ENCODE data around the gene PRKAA1.
"Not testable (repeated sequence)": the region's sequence is repeated elsewhere in the genome, so short reads cannot be mapped to it uniquely, and the experiment has no call there.

Gene PRKAA1

GRCh38 chr5:40779561-40779960, 18.6 kb downstream of the PRKAA1 start:
- DNase-seq: no peak

GRCh38 chr5:40778133-40778532, 20.0 kb downstream of the PRKAA1 start:
- DNase-seq: no peak

DNA sequence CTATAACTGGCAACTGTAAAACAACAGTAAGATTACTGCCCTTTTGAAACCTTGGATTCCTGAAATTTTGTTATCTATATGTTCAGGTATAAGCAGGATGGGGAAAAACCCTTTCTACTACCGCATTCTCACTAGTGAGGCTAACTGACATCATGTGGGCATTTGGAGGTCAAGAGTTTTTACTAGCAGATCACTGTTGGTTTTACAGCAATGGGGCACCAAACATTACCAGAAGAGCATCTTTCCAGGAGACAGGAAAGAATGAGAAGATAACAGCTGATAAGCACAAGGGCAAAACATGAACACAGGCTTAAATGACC, 21.6 kb downstream of the PRKAA1 start:
- no peak for DNase-seq

DNA sequence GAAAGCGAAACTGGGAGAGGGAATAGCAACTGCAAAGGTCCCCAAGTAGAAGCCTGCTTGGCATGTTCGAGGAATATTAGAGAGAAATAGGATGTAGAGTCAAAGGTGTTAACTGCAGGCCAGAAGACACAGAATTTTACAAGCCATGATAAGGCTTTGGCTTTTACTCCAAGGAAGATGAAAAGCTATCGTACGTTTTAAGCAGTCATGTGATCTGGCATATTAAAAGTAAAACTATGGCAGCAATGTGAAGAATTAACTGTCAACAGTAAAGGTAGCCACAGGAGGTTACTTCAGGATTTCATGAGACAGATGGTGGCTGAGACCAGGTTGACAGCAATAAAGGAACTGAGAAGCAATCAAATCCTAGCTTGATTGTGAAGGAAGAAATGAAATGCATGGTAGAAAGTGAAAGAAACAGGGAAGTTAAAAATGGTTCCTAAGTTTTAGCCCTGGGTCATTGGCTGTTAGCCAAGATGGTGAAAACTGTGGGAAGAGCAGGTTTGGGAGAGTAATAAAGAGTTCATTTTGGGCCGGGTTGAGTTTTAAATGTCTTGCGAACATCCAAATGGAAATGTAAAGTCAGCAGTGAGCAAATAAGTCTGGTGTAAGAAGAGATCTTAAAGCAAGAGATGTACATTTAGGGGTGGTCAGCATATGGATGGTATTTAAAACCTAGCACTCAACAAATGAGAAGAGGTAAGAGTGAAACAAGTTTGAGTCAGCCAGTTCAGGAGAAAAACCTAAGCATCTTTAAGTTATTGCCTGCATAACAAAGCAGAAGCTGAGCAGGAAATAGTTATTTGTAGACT, 22.1 kb downstream of the PRKAA1 start:
- DNase-seq: no peak

DNA sequence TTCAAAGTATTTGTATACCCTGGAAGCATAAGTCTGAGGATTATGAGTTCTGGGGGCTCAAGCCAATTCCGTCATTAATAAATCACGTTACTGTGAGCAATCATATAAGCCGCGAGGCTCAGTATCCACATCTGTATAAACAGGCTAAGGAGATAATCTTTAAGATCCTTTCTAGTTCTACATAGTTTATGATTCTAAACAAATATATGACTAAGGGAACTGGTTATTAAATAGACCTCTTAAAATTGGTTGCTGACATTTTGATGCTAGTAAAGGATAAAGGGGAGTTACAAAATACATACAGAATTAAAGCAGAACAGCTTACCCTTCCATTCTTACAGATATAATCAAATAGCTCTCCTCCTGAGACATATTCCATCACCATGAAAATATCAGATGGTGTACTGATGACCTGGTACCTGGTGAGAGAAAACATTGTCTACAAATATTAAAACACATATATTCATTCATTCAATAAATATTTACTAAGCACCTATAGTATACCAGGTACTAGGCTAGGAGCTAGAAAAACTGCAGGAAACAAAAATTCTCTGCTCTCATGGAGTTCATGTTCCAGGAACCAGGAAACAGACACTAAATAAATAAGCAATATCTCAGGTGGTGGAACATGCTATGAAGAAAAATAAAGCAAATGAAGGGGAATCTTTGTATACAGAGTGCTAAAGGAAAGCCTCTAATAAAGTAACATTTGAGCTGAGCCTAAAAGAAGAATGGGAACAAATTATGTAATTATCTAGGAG, 22.9 kb downstream of the PRKAA1 start:
- no peak for DNase-seq

- no peak for DNase-seq
Observed at GRCh38 chr5:40774623-40775022, 23.6 kb downstream of the PRKAA1 start.

DNA sequence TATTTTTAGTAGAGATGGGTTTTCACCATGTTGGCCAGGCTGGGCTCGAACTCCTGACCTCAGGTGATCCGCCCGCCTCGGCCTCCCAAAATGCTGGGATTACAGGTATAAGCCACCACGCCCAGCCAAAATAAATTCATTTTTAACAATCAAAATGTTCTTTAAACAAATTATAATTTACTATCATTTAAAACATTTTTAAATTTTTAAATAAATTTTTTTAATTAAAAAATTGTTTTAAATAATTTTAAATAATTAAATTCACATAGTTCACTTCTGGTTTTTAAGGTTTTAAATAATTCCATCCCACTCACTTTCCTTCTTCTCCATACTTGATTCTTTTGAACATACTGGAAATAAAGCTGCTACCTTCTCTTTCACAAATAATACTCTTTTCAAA, 27.4 kb downstream of the PRKAA1 start:
- no peak for DNase-seq

DNA sequence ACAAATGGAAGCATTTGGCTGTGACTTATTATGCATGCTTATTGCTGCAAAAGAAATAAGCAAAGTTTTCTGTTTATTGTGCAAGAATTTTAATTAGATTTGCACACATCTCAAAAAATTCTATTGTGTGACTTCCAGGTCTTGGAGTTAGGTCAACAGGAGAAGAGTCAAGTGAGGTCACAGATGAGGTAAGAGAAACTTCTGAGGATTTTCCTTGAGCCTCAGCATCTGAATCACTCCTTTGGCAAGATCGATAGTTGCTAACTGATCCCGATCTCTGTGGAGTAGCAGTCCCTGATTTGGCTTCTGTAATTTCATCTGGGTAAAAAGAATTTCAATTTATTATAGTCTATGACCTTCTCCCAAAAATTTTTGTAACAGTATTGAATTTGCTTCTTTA, 35.5 kb downstream of the PRKAA1 start:
- DNase-seq: no peak

- DNase-seq: no peak
Observed at GRCh38 chr5:40757400-40757799, 40.8 kb downstream of the PRKAA1 start.

DNA sequence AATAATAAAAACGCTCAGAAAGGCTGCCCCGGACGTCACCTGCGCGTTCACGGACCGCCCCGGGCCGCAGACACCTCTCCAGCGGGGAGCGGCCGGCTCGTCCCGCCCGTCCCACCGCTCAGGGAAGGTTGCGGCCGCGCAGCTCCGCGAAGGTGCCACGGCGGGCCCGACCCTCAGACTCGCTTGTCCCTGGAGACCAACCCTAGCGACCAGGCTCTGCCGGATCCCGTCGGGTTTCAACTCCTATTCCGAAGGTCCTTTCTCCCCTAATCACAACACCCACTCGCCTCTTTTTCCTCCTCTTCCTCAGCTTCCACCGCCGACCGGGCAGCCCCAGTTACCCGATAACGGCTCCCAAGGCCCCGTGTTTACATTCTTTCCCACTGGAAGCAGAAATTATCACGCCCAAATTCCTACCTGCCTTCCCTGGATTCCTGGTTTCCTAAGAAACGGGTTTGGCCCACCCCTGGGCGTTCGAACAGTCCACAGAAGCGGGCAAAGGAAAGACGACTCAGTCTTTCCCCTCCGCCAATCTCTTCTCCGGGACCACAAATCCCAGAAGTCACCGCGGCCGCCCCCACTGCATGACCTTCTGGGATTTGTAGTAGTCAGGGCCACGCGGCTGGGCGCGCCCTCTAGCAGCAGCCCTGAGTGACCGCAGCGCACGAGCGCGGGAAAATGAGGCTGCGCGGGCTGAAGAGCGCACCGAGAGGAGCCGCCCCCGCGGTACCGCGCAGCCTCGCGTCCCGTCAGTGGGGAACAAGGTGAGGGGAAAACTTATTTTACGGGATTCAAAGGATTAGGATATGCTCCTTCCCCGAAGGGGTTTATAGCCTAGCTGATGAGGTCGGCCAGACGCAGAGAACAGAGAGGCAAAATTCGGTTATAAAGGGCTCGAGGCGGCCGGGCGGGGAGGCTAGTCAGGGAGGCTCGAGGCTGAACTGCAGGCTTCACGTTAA, 42.5 kb downstream of the PRKAA1 start, which contains the start of gene TTC33:
Gene TTC33, minus strand, starts transcription at position 555 of the 959 bp plus-strand sequence. CDS start 8,943 bp downstream, outside the sequence.
- peak; percentile 88 for DNase-seq

GRCh38 chr5:40755093-40755406, 43.1 kb downstream of the PRKAA1 start:
- peak; percentile 37 for DNase-seq

DNA sequence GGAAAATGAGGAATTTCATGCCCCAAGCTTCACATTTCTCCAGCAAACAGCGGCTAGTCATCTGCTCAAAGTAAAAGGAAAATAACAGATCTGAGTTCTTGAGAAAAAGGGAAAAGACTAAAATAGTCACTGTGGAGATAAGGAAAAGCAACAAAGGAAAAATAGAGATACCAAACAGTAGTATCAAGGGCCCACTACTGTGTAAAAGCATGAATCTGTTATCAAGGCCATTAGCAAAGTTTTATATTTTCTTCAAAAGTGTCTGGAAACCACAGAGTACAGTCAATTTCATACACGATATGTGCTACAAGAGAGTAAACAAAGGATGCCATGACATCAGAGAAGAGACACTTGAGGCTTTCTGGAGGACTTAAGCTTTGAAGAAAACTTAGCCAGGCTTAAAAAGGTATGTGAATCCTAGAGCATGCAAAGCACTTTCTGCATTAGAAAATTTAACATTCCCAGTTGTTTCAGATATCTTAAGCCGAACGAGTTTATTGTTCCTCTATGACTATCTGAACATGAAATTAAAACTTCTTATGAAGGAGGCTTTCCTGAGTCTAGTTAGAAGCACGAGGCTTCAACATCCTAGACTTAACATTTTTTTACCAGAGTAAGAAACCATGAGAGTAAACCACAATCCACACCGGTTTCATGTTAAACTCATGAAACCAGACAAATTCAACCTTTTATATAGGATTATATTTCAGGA, 43.6 kb downstream of the PRKAA1 start:
- DNase-seq: no peak

DNA sequence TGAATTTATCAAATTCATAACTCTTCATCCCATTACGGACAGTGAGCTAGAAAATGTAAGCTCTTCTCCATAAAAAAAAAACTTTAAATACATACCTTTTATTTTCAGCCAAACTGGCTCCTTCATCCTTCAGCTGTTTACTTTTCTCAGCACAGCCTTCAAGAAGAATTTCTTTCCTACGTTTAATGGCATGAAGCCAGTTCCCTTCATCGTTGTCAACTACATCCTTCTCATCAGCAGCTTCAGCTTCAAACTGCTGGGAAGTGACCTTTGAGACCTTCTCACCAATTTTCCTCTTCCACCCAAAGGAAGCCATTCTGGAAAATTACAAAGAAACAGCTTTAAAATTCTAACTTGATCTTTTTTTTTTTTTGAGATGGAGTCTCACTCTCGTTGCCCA, 51.5 kb downstream of the PRKAA1 start:
- no peak for DNase-seq

DNA sequence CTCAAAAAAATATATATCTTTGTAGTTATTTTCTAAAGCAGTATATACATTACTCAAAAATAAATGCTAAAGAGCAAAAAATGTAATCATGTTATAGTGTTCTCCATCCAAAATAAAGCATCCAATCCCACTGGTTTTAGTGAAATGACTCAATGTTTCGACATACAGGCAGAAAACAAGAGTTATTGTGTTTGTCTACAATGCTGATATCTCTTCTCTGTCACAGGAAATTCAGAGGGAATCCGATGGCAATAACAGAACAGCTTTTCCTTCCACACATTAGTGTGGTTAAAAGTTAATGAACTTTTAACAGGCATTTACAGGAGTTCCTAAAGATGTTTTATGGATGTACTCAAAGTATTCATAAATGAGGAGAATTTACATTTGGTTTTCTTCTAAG, 54.4 kb downstream of the PRKAA1 start:
- no peak for DNase-seq

GRCh38 chr5:40738502-40738901, 59.7 kb downstream of the PRKAA1 start:
- DNase-seq: no peak

- DNase-seq: no peak
Observed at GRCh38 chr5:40736103-40736875, 61.9 kb downstream of the PRKAA1 start.

GRCh38 chr5:40735609-40736008, 62.6 kb downstream of the PRKAA1 start:
- DNase-seq: no peak

DNA sequence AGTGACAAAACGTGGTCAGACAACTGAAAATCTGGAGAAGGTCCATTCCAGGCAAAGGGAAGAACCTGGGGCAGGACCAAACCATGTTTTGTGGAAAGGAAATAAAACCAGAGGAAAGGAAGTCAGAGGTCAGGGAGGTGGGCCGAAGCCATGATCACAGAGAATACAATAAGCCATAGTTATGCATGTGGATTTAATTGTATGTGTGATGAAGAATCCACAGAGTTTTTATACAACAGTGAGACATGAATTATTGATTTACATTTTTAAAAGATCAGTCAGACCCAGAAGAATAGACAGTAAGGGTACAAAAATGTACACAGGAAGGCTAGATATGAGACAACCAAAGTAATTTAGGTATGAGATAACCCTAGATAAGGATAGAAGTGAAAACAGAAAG, 63.2 kb downstream of the PRKAA1 start:
- DNase-seq: no peak

- no peak for DNase-seq
Observed at GRCh38 chr5:40733879-40734563, 64.2 kb downstream of the PRKAA1 start.

GRCh38 chr5:40733434-40733833, 64.7 kb downstream of the PRKAA1 start:
- DNase-seq: no peak

DNA sequence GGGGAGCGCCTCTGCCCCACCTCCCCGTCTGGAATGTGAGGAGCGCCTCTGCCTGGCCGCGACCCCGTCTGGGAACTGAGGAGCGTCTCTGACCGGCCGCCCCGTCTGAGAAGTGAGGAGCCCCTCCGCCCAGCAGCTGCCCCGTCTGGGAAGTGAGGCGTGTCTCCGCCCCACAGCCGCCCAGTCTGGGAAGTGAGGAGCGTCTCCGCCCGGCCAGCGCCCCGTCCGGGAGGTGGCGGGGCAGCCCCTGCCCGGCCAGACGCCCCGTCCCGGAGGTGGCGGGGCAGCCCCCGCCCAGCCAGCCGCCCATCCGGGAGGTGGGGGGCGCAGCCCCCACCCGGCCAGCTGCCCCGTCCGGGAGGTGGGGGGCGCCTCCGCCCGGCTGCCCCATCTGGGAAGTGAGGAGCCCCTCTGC, 75.7 kb downstream of the PRKAA1 start:
- DNase-seq: not testable (repeated sequence)
